ENCODE results near the gene BICRA.
"Not testable (repeated sequence)": the region's sequence is repeated elsewhere in the genome, so short reads cannot be mapped to it uniquely, and the experiment has no call there.

BICRA gene

GRCh38 chr19:47608969-47609905 is at the start of gene BICRA:
Gene BICRA (plus strand): TSS chr19:47609134. CDS start chr19:47673575, 64,441 bp downstream.
- DNase-seq (ENCODE audit: low read depth), result peak; percentile 80

GRCh38 chr19:47560999-47561398 is 47.9 kb upstream of the BICRA start:
- no peak for DNase-seq (ENCODE audit: low read depth)

DNA sequence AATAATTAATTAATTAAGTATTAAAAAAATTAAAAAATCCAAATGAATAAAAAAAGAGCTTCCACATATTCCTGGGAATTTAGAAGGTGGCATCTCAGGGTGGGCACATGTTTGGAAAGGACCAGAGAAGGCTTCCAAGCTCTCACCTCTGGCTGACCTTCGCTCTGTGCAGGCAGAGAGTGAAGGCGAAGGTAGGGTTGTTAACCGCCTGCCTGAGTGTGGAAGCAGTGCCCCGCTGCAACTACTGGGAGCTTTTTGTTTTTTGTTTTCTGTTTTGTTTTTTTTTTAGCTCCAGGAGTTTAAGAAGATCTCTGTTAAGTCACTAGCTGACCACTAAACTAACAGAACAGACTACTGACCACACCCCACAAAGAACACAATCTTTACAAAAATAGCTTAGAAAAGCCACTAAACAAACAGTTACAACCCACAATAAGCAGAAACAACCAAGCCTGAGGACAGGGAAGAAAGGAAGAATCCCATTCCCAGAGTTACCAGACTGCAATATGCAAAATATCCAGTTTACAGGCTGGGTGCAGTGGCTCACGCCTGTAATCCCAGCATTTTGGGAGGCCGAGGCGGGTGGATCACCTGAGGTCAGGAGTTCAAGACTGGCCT is 47.4 kb upstream of the BICRA start:
- DNase-seq (ENCODE audit: low read depth), result no peak

- DNase-seq (ENCODE audit: low read depth), result no peak
Measured at GRCh38 chr19:47564081-47564480, 44.9 kb upstream of the BICRA start.

DNA sequence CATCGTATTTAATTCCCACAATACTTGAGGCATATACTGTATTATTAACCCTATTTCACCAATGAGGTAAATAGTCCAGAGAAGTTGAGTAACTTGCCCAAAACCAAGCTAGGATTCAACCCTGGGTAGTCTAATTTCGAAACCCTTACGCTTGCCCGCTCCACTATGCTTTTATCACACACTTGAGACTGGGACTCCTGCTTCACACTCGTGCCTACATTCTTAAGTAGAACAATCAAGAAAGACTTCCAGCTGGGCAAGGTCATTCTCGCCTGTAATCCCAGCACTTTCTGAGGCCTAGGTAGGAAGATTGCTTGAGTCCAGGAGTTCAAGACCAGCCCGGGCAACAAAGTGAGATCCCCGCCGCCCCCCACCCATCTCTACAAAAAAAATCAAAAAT is 39.6 kb upstream of the BICRA start:
- DNase-seq (ENCODE audit: low read depth), result no peak

DNA sequence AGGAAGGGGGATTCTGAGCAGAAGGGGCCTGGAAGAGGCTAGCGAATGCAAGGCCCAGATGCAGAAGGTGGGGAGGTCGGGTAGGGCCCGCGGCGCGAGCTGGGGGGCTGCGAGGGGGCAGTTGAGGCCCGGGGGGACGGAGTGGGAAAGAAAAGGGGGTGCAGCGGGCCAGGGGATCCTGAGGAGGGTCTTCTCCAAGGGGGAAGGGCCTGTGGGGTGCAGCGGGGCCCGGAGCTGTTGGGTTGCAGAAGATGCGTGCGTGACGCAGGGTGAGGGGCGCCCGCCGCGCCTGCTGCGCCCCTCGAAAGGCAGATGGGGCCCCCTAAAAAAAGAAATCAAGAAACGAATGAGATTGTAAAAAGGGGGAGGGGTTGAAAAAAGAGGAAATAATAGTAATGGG is 36.3 kb upstream of the BICRA start:
- DNase-seq (ENCODE audit: low read depth), result no peak

GRCh38 chr19:47573071-47574026 is 35.6 kb upstream of the BICRA start, which contains the start of gene ZNF541:
Gene ZNF541 (minus strand): TSS chr19:47573148. CDS start chr19:47555856, 17,292 bp downstream.
- peak; percentile 49 for DNase-seq (ENCODE audit: low read depth)

DNA sequence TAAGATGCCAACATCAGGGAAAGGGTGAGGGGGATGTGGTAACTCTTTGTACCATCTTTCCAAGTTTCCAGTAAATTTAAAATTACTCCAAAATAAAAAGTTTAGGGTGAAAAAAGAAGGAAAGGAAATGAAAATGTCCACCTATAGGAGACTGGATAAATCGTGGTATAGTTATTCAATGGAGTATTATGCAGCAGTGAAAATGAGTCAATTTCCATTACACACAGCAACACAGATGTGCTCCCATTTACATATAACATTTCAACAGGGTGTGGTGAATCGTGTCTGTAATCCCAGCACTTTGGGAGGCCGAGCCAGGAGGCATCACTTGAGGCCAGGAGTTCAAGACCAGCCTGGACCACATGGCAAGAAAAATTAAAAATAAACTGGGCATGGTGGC is 28.5 kb upstream of the BICRA start:
- no peak for DNase-seq (ENCODE audit: low read depth)

- DNase-seq (ENCODE audit: low read depth), result no peak
Measured at GRCh38 chr19:47581605-47582319, 27.2 kb upstream of the BICRA start.

DNA sequence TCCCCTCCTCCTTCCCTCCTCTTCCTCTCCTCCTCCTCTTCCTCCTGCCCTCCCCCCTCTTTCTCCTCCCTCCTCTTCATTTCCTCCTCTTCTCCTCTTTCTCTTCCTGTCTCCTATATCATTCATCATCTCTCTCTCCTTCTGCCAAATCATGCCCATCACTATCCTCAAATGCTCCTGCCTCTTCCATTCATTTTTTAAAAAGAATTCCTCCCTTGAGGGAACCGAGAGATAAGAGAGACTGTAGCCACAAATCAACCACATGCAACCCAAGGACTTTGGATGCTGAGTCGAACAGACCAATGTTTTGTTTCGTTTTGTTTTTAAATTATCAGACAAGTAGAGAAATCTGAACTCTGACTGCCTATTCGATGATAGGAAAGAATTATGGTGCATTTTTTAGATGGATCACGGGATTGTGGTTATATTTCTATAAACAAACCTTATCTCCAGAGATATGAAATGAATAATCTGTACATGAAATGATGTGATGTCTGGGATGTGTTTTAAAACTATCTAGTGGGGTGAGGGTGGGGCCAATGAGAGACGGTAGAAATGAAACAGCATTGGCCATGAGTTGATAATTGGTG is 26.5 kb upstream of the BICRA start:
- DNase-seq (ENCODE audit: low read depth), result no peak

GRCh38 chr19:47583161-47583560 is 25.8 kb upstream of the BICRA start:
- not testable (repeated sequence) for DNase-seq (ENCODE audit: low read depth)

DNA sequence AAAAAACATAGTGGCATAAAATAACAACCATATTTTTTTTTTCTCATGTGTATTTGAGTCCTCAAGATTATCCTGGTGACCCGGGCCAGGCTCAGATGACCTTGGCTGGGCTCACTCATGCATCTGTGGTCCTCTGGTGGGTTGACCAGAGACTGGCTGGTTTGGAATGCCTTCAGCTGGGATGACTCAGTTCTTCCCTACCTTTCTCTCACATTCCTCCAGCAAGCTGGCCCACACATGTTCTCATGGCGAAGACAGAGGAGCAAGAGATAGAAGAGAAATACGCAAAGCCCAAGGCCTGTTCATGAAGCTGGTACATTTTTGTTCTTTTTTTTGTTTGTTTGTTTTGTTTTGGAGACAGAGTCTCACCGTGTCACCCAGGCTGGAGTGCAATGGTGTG is 21.6 kb upstream of the BICRA start:
- DNase-seq (ENCODE audit: low read depth), result peak; percentile 13

GRCh38 chr19:47589824-47590223 is 19.1 kb upstream of the BICRA start:
- no peak for DNase-seq (ENCODE audit: low read depth)

DNA sequence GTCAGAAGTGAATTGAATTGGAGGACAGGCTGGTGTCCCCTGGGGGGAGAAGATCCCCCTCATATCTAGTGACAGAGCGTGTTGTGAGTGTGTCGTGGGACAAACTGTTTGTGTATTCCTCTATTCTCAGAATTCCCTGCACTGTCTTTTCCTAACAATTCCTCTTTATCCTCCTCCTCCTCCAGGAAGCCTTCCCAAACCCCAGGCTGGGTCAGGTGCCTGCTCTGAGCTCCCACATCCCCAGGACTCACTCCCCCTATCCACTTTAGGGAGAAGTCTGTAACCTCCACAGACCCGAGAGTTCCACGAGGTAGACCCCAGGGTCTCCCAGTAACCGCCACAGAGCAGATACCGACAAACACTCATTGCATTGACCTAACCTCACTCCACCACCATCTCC is 15.1 kb upstream of the BICRA start:
- DNase-seq (ENCODE audit: low read depth), result no peak

DNA sequence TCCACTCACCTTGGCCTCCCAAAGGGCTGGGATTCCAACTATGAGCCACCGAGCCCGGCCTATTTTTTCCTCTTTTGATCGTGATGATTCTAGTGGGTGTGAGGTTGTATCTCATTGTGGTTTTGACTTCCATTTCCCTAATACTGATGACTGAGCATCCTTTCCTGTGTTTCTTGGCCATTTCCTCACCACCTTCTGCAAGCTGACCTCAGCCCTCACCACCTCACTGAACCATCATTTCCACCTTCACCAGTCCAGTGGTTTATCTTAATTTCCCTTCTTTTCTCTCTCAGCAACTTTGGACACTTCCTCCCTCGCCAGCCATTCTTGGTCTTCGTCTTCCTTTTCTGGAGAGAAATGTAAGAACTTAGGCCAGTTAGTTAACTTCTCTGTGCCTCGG is 13.0 kb upstream of the BICRA start:
- DNase-seq (ENCODE audit: low read depth), result no peak

- DNase-seq (ENCODE audit: low read depth), result peak; percentile 96
Measured at GRCh38 chr19:47598407-47599349, 10.3 kb upstream of the BICRA start.

- DNase-seq (ENCODE audit: low read depth), result not testable (repeated sequence)
Measured at GRCh38 chr19:47599671-47600245, 9.2 kb upstream of the BICRA start.

DNA sequence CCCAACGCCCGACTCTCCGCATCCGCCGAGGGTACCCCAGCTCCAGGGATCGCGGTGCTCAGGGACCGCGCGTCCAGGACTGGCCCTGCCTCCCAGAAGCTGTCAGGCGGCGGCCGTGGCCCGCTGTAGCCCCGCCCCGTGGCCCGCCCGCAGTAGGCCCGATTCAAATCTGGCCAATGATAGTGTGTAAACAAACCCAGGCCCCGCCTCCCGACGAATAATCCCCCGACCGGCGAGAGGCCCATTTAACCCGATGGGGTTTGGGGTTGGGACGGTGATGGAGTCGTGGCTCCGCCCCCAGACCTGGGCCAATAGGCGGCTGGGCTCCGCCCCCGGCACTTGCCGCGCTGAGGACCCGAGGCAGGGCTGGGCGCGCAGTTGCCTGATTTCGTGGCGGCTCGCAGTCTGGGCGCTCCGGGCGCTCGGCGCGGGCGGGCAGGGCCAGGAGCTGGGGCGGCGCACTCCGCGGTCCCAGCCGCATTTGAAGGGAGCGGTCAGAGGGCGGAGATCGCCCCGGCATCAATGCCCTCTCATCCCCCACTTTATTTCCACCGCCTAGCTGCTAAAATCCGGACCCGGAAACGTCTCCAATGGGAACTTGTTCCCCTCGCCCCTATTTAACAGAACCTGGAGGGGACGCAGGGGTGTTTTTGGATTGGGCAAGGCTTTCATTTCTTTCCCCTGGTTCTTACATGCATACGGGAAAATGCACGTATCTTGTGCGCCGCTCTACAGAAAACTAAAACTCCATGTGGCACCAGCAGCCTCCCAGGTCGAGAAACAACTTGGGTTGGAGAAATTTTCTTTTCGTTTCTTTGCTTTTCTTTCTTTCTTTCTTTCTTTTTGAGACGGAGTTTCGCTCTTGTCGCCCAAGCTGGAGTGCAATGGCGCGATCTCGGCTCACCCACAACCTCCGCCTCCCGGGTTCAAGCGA is 8.4 kb upstream of the BICRA start:
- peak; percentile 99 for DNase-seq (ENCODE audit: low read depth)
